KOPT-K1 (cell line): ENCODE data around the gene HPCAL1.

Source experiments
- H3K27ac ChIP-seq: fragments of 200-600 bp; sonication (generic); 2 replicates; pipeline ENCODE4 v1.5.1; 2016; ENCODE audit warnings: antibody characterized with exemption, mild to moderate bottlenecking, low read depth, low read length; ENCODE audit not compliant: poor library complexity, severe bottlenecking
- H3K36me3 ChIP-seq: fragments of 200-600 bp; sonication (generic); 2 replicates; pipeline ENCODE4 v1.5.1; 2017; ENCODE audit warnings: antibody characterized with exemption, mild to moderate bottlenecking, low read length, moderate library complexity; ENCODE audit not compliant: insufficient read depth
- H3K9me3 ChIP-seq: fragments of 200-600 bp; sonication (generic); 2 replicates; pipeline ENCODE4 v1.5.1; 2017; ENCODE audit warnings: antibody characterized with exemption, low read length, mild to moderate bottlenecking; ENCODE audit not compliant: insufficient read depth, poor library complexity, severe bottlenecking

The HPCAL1 gene

GRCh38 chr2:10426726-10427617 lies 124.3 kb downstream of the HPCAL1 start:
- no peak overlapping the region for H3K27ac ChIP-seq
- no peaks in the 10 kb centered on the region; the same call in 1 of the 2 replicates for H3K36me3 ChIP-seq
- H3K9me3 ChIP-seq: no peaks in the 10 kb centered on the region

- H3K27ac ChIP-seq: no peak overlapping the region
- H3K36me3 ChIP-seq: no peaks in the 10 kb centered on the region; the same call in 1 of the 2 replicates
- H3K9me3 ChIP-seq: no peaks in the 10 kb centered on the region
Measured at GRCh38 chr2:10427618-10427949, 124.9 kb downstream of the HPCAL1 start.

- Histone ChIP-seq H3K27ac (no peak overlapping the region), H3K36me3 (no peaks in the 10 kb centered on the region), H3K9me3 (no peaks in the 10 kb centered on the region)
Measured at GRCh38 chr2:10428355-10428754, 125.7 kb downstream of the HPCAL1 start.

GRCh38 chr2:10428924-10429323 lies 126.2 kb downstream of the HPCAL1 start:
- no peaks in the 10 kb centered on the region for H3K36me3 ChIP-seq
- H3K9me3 ChIP-seq: no peaks in the 10 kb centered on the region
- no peak overlapping the region for H3K27ac ChIP-seq

GRCh38 chr2:10430886-10431622 lies 128.3 kb downstream of the HPCAL1 start:
- Histone ChIP-seq H3K9me3 (no peaks in the 10 kb centered on the region), H3K27ac (no peak overlapping the region), H3K36me3 (no peaks in the 10 kb centered on the region)

- no peaks in the 10 kb centered on the region for H3K9me3 ChIP-seq
- no peaks in the 10 kb centered on the region for H3K36me3 ChIP-seq
- H3K27ac ChIP-seq: no peak overlapping the region
Measured at GRCh38 chr2:10431797-10432196, 129.1 kb downstream of the HPCAL1 start.

- Histone ChIP-seq H3K36me3 (no peaks in the 10 kb centered on the region), H3K27ac (no peak overlapping the region), H3K9me3 (no peaks in the 10 kb centered on the region)
Measured at GRCh38 chr2:10432311-10433181, 129.8 kb downstream of the HPCAL1 start.

GRCh38 chr2:10433264-10433946 lies 130.7 kb downstream of the HPCAL1 start:
- H3K27ac ChIP-seq: no peak overlapping the region
- no peaks in the 10 kb centered on the region for H3K9me3 ChIP-seq
- peaks cover 3% of the 10 kb centered on the region; the same call in 1 of the 2 replicates for H3K36me3 ChIP-seq

- H3K36me3 ChIP-seq: peaks cover 11% of the 10 kb centered on the region
- H3K27ac ChIP-seq: no peak overlapping the region
- H3K9me3 ChIP-seq: no peaks in the 10 kb centered on the region
Measured at GRCh38 chr2:10433947-10434885, 131.5 kb downstream of the HPCAL1 start.

- H3K27ac ChIP-seq: no peak overlapping the region
- no peaks in the 10 kb centered on the region for H3K9me3 ChIP-seq
- H3K36me3 ChIP-seq: peaks cover 21% of the 10 kb centered on the region
Measured at GRCh38 chr2:10434886-10435819, 132.4 kb downstream of the HPCAL1 start.

GRCh38 chr2:10435820-10436204 lies 133.1 kb downstream of the HPCAL1 start:
- Histone ChIP-seq H3K27ac (no peak overlapping the region), H3K36me3 (peaks cover 27% of the 10 kb centered on the region), H3K9me3 (no peaks in the 10 kb centered on the region)

GRCh38 chr2:10436583-10437110 lies 133.9 kb downstream of the HPCAL1 start:
- Histone ChIP-seq H3K9me3 (no peaks in the 10 kb centered on the region), H3K27ac (no peak overlapping the region), H3K36me3 (peaks cover 36% of the 10 kb centered on the region)

- H3K9me3 ChIP-seq: no peaks in the 10 kb centered on the region
- H3K27ac ChIP-seq: no peak overlapping the region
- H3K36me3 ChIP-seq: peaks cover 47% of the 10 kb centered on the region
Measured at GRCh38 chr2:10437806-10438205, 135.1 kb downstream of the HPCAL1 start.
